Liver (tissue), 9 donors: Measurements from ENCODE around the gene DTD1. TPM values are rescaled to one million over a fixed set of nuclear protein-coding genes. Genes with fewer than 3 reads are reported as not detected.

Experiments
- DNase-seq: peaks from one replicate; pipeline ENCODE4 v3.0.0-alpha.2; 2017; ENCODE audit warnings: low spot score
- H3K27ac ChIP-seq, 2 donors: one replicate each; pipeline ENCODE4 v1.7.0; 2013; ENCODE audit warnings: inconsistent platforms in 2 of 2, low read length in 2 of 2, control low read depth in 1 of 2, low read depth in 1 of 2, mild to moderate bottlenecking in 1 of 2
- H3K27me3 ChIP-seq, 4 donors: one replicate each; pipeline versions ENCODE4 v1.6.1 to v1.7.0; 2013; ENCODE audit warnings: low read length in 3 of 4, inconsistent platforms in 1 of 4, mild to moderate bottlenecking in 1 of 4, moderate library complexity in 1 of 4; ENCODE audit not compliant: control insufficient read depth in 4 of 4, insufficient read depth in 4 of 4
- H3K36me3 ChIP-seq, 4 donors: one replicate each; pipeline versions ENCODE4 v1.6.1 to v1.7.0; 2013; ENCODE audit warnings: low read length in 3 of 4, mild to moderate bottlenecking in 3 of 4, low read depth in 1 of 4, moderate library complexity in 1 of 4; ENCODE audit not compliant: control insufficient read depth in 4 of 4, insufficient read depth in 3 of 4
- H3K4me1 ChIP-seq, 4 donors: one replicate each; pipeline versions ENCODE4 v1.6.1 to v1.7.0; 2013; ENCODE audit warnings: low read length in 3 of 4, mild to moderate bottlenecking in 3 of 4, moderate library complexity in 1 of 4; ENCODE audit not compliant: control insufficient read depth in 4 of 4, insufficient read depth in 4 of 4
- H3K4me3 ChIP-seq, 3 donors: one replicate each; pipeline versions ENCODE4 v1.6.1 to v1.7.0; 2013; ENCODE audit warnings: low read length in 3 of 3, control low read depth in 1 of 3, low read depth in 1 of 3, mild to moderate bottlenecking in 1 of 3
- H3K9ac ChIP-seq, 2 donors: one replicate each; pipeline ENCODE4 v1.7.0; 2013; ENCODE audit warnings: low read length in 2 of 2, mild to moderate bottlenecking in 2 of 2, moderate library complexity in 2 of 2, control low read depth in 1 of 2, low read depth in 1 of 2
- H3K9me3 ChIP-seq, 4 donors: one replicate each; pipeline versions ENCODE4 v1.6.1 to v1.7.0; 2013; ENCODE audit warnings: low read length in 3 of 4; ENCODE audit not compliant: control insufficient read depth in 4 of 4
- FOXA1 ChIP-seq: IDR thresholded peaks from 2 replicates; pipeline ENCODE4 v1.6.1; 2016; ENCODE audit warnings: antibody characterized with exemption
- HNF4A ChIP-seq, 2 donors: conservative IDR thresholded peaks; 2 replicates each; pipeline ENCODE4 v1.6.1; 2016; ENCODE audit warnings: antibody characterized with exemption in 2 of 2, mild to moderate bottlenecking in 2 of 2
- HNF4G ChIP-seq: IDR thresholded peaks from 2 replicates; pipeline ENCODE4 v1.6.1; 2016; ENCODE audit warnings: antibody characterized with exemption
- JUND ChIP-seq, 2 donors: IDR thresholded peaks; 2 replicates each; pipeline ENCODE4 v1.6.1; 2016; ENCODE audit warnings: antibody characterized with exemption in 2 of 2
- RAD21 ChIP-seq, 2 donors: IDR thresholded peaks; 2 replicates each; pipeline ENCODE4 v1.6.1; 2016; ENCODE audit warnings: antibody characterized with exemption in 2 of 2, mild to moderate bottlenecking in 2 of 2
- RXRA ChIP-seq, 2 donors: IDR thresholded peaks; 2 replicates each; pipeline ENCODE4 v1.6.1; 2017 to 2018; ENCODE audit warnings: antibody characterized with exemption in 2 of 2, mild to moderate bottlenecking in 1 of 2
- SP1 ChIP-seq: IDR thresholded peaks from 2 replicates; pipeline ENCODE4 v1.6.1; 2018; ENCODE audit warnings: antibody characterized with exemption, mild to moderate bottlenecking
- TAF1 ChIP-seq: conservative IDR thresholded peaks from 2 replicates; pipeline ENCODE4 v1.6.1; 2016; ENCODE audit warnings: antibody characterized with exemption, mild to moderate bottlenecking
- WGBS: extraction: QIAGEN DNeasy Blood & Tissue Kit; methylation state at CpG from one replicate; pipeline ENCODE4 v1.1.7; 2013; 5-methylcytosine and 5-hydroxymethylcytosine counted together
- polyA plus RNA-seq, 2 donors: library from polyadenylated mRNA; stranded (reverse) in 1 of 2; unstranded in 1 of 2; fragments of 200-250 nt in 1 of 2; fragments of >200 nt in 1 of 2; fragmentation: Nextera tagmentation in 1 of 2; extraction: Ambion mirVana in 1 of 2; gene quantifications; one replicate each; pipeline versions ENCODE4 v1.2.1 to v1.2.3, GENCODE V29; 2013 to 2015
- total RNA-seq, 2 donors: library from RNA; depleted of rRNA; stranded (reverse); fragments of >200 nt; gene quantifications; one replicate each; pipeline ENCODE4 v1.2.3, GENCODE V29; 2014
- TF ChIP-seq, protein P1 (sequence below): fragments of 150-350 bp; IDR thresholded peaks from 2 replicates; pipeline ENCODE4 v1.5.1; 2017; ENCODE audit warnings: improper control_type of control experiment, low read depth, low read length; ENCODE audit not compliant: missing input control
- TF ChIP-seq, protein P2 (sequence below): IDR thresholded peaks from 2 replicates; pipeline ENCODE4 v1.6.1; 2016; ENCODE audit warnings: antibody characterized with exemption
- TF ChIP-seq, protein P3 (sequence below): IDR thresholded peaks from 2 replicates; pipeline ENCODE4 v1.6.1; 2016; ENCODE audit warnings: antibody characterized with exemption, mild to moderate bottlenecking
- TF ChIP-seq, protein P4 (sequence below): IDR thresholded peaks from 2 replicates; pipeline ENCODE4 v1.6.1; 2016; ENCODE audit warnings: antibody characterized with exemption
- TF ChIP-seq, protein P5 (sequence below): IDR thresholded peaks from 2 replicates; pipeline ENCODE4 v1.6.1; 2016; ENCODE audit warnings: antibody characterized with exemption
- donor health status: healthy.
- donor health status: healthy.
- donor health status: healthy.
- donor health status: healthy.
- donor health status: healthy.

The DTD1 gene
- total and polyA plus RNA-seq, 4 donors, result 7.8 to 11.3 (median 10.1) TPM

DNA sequence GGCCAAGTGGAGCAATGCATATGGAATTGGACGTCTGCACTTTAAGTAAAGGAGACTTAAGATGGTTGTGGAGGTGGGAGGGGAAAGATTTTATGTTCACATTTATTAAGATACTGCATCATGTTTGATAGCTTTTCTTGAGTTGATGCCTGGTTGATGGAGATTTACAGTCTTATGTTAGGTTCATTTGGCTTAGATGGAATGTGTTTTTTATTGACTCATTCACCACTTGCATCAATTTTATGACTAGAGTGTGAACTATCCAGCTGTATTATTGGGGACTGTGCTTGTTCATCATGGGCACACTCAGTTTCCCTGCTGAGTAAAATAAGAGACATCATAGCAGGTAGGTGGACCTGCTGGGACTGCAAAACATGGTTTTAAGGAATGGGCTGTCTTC, 134.5 kb downstream of the DTD1 start:
- no peak for DNase-seq
- Histone ChIP-seq H3K27me3 (no peaks in the 10 kb centered on the region), H3K9ac (no peak overlapping the region)

DNA sequence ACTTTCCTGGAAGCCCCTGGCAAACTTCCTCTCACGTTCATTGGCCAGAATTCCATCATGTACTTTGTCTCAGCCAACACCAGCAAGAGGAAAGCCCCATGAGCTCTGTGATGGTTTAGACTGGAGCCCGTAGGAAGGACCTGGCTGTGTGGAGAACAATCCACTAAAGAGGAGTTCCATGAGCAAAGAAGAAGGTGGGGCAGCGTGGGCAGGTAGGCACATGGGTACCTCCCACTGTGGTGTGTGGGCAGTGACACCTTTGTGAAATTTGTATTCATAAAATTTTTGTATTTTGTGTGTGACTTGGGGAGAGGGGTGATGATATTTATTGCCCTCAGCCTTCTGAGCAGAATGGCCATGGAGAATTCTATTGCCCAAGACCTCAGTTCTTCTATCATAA, 136.2 kb downstream of the DTD1 start:
- 93% methylated on average over 3 of the region's 3 CpGs for WGBS
- Histone ChIP-seq H3K4me1 (no peaks in the 10 kb centered on the region), H3K36me3 (no peaks in the 10 kb centered on the region), H3K27me3 (no peaks in the 10 kb centered on the region), H3K27ac (no peak overlapping the region), H3K9me3 (no peaks in the 10 kb centered on the region), H3K4me3 (no peak overlapping the region), H3K9ac (no peak overlapping the region)
- TF ChIP-seq, protein P1, sequence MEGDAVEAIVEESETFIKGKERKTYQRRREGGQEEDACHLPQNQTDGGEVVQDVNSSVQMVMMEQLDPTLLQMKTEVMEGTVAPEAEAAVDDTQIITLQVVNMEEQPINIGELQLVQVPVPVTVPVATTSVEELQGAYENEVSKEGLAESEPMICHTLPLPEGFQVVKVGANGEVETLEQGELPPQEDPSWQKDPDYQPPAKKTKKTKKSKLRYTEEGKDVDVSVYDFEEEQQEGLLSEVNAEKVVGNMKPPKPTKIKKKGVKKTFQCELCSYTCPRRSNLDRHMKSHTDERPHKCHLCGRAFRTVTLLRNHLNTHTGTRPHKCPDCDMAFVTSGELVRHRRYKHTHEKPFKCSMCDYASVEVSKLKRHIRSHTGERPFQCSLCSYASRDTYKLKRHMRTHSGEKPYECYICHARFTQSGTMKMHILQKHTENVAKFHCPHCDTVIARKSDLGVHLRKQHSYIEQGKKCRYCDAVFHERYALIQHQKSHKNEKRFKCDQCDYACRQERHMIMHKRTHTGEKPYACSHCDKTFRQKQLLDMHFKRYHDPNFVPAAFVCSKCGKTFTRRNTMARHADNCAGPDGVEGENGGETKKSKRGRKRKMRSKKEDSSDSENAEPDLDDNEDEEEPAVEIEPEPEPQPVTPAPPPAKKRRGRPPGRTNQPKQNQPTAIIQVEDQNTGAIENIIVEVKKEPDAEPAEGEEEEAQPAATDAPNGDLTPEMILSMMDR, result no peak
- TF ChIP-seq, protein P2, sequence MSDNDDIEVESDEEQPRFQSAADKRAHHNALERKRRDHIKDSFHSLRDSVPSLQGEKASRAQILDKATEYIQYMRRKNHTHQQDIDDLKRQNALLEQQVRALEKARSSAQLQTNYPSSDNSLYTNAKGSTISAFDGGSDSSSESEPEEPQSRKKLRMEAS, result no peak
- TF ChIP-seq JUND (IDR thresholded peaks at IDR 0.05) (no peak), HNF4A (conservative IDR thresholded peaks at IDR 0.05) (no peak), TAF1 (no peak)
- no peak for DNase-seq

More for the DNA sequence above, 134.5 kb downstream of the DTD1 start:
- H3K27ac ChIP-seq, result no peak overlapping the region
- H3K36me3 ChIP-seq, result no peaks in the 10 kb centered on the region
- no peak for TF ChIP-seq HNF4G
- TF ChIP-seq FOXA1, result no peak
- no peak for TF ChIP-seq RXRA (IDR thresholded peaks at IDR 0.05)
- TF ChIP-seq, protein P2, result no peak
- TF ChIP-seq SP1, result no peak
- no peak for TF ChIP-seq RAD21 (IDR thresholded peaks at IDR 0.05)
- WGBS, result 90% methylated on average over 1 of the region's 1 CpG
- no peaks in the 10 kb centered on the region for H3K9me3 ChIP-seq
- no peaks in the 10 kb centered on the region for H3K4me1 ChIP-seq
- no peak overlapping the region for H3K4me3 ChIP-seq

DNA sequence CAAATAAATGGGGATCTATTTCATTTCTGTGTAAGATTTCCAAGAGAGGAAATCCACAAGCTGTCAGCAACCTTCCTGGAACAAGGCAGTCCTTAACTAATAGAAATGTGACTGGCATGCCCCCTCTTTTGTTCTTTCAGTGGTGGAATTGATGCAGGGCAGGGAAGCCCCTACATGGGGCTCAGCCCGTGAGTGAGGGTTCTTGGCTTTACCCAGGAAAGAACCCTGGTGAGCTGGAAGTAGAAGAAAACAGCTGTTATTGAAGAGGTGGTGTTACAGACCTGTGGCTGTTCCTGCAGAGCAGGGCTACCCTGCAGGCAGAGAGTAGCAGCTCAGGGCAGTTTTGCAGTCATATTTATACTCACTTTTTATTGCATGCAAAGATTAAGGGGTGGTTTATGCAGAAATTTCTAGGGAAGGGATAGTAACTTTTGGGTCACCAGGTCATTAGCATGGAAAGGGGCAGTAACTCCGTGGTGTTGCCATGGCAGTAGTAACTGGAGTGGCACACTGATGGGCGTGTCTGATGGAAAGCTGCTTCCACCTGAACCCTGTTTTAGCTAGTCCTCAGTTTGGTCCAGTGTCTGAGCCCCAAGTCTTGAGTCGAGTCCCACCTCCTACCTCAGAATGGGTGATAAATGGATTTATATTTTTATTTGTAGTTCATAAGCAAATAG, 137.1 kb downstream of the DTD1 start:
- Histone ChIP-seq H3K9ac (no peak overlapping the region), H3K9me3 (no peaks in the 10 kb centered on the region), H3K36me3 (no peaks in the 10 kb centered on the region), H3K27me3 (no peaks in the 10 kb centered on the region), H3K4me1 (no peaks in the 10 kb centered on the region), H3K27ac (no peak overlapping the region), H3K4me3 (no peak overlapping the region)
- TF ChIP-seq, protein P2, result no peak
- TF ChIP-seq TAF1, result no peak
- TF ChIP-seq, protein P1, result no peak
- no peak for TF ChIP-seq JUND (IDR thresholded peaks at IDR 0.05)
- TF ChIP-seq, protein P3, sequence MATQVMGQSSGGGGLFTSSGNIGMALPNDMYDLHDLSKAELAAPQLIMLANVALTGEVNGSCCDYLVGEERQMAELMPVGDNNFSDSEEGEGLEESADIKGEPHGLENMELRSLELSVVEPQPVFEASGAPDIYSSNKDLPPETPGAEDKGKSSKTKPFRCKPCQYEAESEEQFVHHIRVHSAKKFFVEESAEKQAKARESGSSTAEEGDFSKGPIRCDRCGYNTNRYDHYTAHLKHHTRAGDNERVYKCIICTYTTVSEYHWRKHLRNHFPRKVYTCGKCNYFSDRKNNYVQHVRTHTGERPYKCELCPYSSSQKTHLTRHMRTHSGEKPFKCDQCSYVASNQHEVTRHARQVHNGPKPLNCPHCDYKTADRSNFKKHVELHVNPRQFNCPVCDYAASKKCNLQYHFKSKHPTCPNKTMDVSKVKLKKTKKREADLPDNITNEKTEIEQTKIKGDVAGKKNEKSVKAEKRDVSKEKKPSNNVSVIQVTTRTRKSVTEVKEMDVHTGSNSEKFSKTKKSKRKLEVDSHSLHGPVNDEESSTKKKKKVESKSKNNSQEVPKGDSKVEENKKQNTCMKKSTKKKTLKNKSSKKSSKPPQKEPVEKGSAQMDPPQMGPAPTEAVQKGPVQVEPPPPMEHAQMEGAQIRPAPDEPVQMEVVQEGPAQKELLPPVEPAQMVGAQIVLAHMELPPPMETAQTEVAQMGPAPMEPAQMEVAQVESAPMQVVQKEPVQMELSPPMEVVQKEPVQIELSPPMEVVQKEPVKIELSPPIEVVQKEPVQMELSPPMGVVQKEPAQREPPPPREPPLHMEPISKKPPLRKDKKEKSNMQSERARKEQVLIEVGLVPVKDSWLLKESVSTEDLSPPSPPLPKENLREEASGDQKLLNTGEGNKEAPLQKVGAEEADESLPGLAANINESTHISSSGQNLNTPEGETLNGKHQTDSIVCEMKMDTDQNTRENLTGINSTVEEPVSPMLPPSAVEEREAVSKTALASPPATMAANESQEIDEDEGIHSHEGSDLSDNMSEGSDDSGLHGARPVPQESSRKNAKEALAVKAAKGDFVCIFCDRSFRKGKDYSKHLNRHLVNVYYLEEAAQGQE, result no peak
- no peak for TF ChIP-seq HNF4A (conservative IDR thresholded peaks at IDR 0.05)
- TF ChIP-seq, protein P4, sequence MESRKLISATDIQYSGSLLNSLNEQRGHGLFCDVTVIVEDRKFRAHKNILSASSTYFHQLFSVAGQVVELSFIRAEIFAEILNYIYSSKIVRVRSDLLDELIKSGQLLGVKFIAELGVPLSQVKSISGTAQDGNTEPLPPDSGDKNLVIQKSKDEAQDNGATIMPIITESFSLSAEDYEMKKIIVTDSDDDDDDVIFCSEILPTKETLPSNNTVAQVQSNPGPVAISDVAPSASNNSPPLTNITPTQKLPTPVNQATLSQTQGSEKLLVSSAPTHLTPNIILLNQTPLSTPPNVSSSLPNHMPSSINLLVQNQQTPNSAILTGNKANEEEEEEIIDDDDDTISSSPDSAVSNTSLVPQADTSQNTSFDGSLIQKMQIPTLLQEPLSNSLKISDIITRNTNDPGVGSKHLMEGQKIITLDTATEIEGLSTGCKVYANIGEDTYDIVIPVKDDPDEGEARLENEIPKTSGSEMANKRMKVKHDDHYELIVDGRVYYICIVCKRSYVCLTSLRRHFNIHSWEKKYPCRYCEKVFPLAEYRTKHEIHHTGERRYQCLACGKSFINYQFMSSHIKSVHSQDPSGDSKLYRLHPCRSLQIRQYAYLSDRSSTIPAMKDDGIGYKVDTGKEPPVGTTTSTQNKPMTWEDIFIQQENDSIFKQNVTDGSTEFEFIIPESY, result no peak
- TF ChIP-seq, protein P5, sequence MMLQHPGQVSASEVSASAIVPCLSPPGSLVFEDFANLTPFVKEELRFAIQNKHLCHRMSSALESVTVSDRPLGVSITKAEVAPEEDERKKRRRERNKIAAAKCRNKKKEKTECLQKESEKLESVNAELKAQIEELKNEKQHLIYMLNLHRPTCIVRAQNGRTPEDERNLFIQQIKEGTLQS, result no peak
- TF ChIP-seq HNF4G, result no peak
- WGBS, result 82% methylated on average over 4 of the region's 4 CpGs
- no peak for DNase-seq
